NB4 (cell line): ENCODE results near the gene DOC2B.

Experiments
- DNase-seq: peaks from one replicate; pipeline ENCODE4 v3.0.0; 2010; ENCODE audit warnings: low read depth
- H3K4me3 ChIP-seq: one replicate; pipeline ENCODE4 v1.5.1; 2011; ENCODE audit warnings: mild to moderate bottlenecking, low read depth, low read length, moderate library complexity
- MYC ChIP-seq: IDR thresholded peaks from 2 replicates; pipeline ENCODE4 v1.6.1; 2011; ENCODE audit warnings: low read depth, low read length
- POLR2A ChIP-seq: IDR thresholded peaks from 2 replicates; pipeline ENCODE4 v1.6.1; 2011; ENCODE audit warnings: mild to moderate bottlenecking; ENCODE audit not compliant: insufficient read length; ENCODE audit errors: extremely low read depth
- TF ChIP-seq, protein P1 (sequence below): IDR thresholded peaks from 2 replicates; pipeline ENCODE4 v1.6.1; 2011; ENCODE audit warnings: low read depth, low read length
- TF ChIP-seq, protein P2 (sequence below): IDR thresholded peaks from one replicate; pipeline ENCODE4 v1.5.1; 2012; ENCODE audit warnings: low read depth, low read length

Gene DOC2B

DNA sequence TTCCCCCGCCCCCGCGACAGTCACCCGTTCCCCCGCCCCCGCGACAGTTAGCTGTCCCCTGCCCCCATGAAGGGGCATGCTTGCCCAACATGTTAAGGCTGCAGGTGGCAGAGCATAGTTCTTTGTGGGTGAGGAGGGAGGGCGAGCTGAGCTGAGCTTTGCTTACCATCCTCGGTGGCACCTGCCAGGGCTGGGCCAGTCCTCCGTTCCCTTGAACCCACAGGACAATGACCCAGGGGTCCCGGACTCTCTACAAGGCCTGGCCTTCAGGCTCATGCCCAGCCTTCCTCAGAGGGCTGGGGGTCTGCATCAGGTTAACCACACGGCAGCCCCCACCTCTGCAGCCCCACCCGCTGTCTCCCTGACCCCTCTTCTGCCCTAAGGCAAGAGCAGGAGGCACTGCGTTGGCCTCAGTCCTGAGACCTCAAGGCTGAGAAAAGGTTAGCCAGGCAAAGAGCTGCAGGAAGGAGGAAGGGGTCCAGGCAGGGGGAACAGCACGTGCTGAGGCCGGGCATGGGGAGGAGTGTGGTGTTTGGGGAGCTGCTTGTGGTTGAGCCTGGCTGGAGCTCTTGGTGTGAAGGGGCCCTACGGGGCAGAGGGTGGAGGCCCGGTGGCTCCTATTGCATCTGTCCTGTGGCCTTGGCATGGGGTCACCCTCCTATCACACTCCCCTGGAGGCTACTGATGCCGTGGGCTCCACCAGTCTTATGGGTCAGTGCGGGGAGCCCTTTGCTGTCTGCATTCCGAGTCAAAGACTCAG, 11.4 kb upstream of the DOC2B start:
- TF ChIP-seq, protein P1, sequence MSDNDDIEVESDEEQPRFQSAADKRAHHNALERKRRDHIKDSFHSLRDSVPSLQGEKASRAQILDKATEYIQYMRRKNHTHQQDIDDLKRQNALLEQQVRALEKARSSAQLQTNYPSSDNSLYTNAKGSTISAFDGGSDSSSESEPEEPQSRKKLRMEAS = no peak
- TF ChIP-seq POLR2A = no peak
- DNase-seq = no peak
- H3K4me3 ChIP-seq = no peak overlapping the region

DNA sequence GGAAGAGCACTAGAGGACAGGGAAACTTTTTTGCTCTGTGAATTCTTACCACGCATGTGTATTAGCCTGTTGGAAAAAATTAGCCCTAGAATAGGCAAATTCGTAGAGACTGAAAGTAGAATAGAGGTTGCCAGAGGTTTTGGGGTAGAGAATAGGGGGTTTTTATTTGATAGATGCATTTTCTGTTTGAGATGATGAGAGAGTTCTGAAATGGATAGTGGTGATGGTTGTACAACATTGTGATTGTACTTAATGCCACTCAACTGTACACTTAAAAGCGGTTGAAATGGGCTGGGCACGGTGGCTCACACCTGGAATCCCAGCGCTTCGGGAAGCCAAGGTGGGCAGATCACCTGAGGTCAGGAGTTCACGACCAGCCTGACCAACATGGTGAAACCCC, 8.0 kb upstream of the DOC2B start:
- no peak overlapping the region for H3K4me3 ChIP-seq
- DNase-seq = no peak
- TF ChIP-seq MYC (no peak), POLR2A (no peak)
- TF ChIP-seq, protein P2, sequence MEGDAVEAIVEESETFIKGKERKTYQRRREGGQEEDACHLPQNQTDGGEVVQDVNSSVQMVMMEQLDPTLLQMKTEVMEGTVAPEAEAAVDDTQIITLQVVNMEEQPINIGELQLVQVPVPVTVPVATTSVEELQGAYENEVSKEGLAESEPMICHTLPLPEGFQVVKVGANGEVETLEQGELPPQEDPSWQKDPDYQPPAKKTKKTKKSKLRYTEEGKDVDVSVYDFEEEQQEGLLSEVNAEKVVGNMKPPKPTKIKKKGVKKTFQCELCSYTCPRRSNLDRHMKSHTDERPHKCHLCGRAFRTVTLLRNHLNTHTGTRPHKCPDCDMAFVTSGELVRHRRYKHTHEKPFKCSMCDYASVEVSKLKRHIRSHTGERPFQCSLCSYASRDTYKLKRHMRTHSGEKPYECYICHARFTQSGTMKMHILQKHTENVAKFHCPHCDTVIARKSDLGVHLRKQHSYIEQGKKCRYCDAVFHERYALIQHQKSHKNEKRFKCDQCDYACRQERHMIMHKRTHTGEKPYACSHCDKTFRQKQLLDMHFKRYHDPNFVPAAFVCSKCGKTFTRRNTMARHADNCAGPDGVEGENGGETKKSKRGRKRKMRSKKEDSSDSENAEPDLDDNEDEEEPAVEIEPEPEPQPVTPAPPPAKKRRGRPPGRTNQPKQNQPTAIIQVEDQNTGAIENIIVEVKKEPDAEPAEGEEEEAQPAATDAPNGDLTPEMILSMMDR = no peak
- TF ChIP-seq, protein P1 = no peak

DNA sequence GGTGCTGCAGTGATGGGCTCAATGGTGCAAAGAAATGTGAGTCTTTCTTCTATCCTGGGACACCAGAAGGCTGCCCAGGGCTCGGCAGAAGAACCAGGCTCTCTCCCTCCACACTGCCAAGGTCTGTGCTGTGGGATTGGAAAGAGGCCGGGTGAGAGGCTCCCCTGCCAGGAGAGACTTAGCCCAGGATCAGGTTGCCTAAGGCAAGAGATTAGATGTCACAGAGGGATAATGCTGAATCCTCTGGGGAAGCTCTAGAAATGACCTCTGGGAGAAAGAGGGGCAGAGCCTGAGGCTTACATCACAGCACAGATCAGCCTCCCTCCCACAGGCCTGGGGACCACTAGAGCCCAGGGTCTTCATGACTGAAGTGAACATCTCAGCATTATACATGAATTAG, 5.7 kb upstream of the DOC2B start:
- TF ChIP-seq, protein P2 = no peak
- no peak for TF ChIP-seq POLR2A
- DNase-seq = no peak
- H3K4me3 ChIP-seq = no peak overlapping the region

DNA sequence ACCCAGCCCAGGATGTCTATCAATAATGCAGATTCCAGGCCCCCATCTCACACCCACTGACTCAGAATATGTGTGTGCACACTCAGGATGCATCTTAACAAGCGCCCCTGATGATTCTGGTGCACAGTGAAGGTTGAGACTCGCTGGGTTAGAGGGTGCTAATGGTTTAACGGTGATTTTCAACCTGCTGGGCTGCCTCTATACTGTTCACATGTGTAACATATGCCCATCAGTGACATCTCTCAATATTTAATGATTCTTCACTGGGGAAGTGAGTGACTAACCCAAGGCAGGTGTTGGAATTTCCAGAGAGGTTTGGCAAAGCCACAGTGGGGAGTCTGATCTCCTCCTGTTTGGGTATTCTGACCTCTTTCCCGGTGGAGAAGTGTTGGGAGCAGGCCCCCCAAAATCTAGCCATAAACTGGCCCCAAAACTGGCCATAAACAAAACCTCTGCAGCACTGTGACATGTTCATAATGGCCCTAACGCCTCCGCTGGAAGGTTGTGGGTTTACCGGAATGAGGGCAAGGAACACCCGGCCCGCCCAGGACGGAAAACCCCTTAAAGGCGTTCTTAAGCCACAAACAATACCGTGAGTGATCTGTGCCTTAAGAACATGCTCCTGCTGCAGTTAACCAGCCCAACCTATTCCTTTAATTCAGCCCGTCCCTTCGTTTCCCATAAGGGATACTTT, 4.1 kb upstream of the DOC2B start:
- no peak for DNase-seq
- TF ChIP-seq POLR2A = no peak
- TF ChIP-seq, protein P1 = no peak
- TF ChIP-seq MYC = no peak
- TF ChIP-seq, protein P2 = no peak
- no peak overlapping the region for H3K4me3 ChIP-seq

DNA sequence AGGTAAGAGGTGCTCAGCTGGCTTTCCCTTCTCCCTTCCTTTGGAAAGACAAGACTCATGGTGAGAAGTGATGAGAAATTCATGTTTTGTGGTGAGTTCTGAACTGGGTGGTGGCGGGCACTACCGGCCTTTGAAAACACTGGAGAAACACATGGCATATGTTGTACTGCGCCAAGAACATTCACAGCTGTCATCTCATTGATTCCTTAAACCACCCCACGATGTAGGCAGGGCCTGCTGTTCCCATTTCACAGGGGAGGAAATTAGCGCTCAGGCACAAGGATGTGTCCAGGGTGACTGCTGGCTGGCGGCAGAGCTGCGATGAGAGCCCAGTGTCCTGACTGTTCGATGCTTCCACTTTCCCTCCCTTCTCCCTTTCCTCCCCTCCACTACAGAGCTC, 1.6 kb upstream of the DOC2B start:
- DNase-seq = no peak
- TF ChIP-seq POLR2A (no peak), MYC (no peak)
- TF ChIP-seq, protein P2 = no peak
- TF ChIP-seq, protein P1 = no peak
- no peak overlapping the region for H3K4me3 ChIP-seq

DNA sequence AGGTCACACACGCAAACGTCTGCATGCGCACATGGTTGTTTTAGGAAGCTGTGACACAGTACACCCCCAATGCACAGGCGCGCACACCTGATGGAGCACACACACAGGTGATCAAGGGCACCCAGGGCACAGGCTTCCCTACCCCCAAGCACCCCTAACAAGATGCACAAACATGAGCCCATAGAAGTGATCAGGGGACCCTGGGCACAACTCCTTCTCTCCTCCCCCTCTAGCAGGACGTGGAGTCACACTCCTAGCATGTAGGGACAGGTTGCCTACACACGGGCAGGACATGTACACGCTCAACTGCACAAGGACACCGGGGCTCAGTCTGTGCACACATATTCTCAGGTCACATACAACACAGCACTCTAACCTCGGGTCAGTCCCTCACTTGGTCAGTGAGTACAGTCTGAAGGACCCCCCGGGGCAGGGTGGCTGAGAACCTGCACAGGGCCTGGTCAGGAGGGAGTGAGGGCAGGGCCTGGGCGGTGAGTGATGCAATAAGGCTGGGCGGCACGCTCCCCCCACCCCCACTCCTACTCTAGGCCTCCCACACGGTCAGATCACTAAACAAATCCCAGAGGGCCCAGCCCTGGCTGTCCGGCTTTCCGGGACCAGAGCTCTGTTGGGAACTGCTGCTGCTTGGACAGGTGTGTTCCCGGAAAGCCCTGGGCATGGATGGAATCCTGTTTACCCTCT, 751 bp upstream of the DOC2B start:
- DNase-seq = peak; percentile 58
- no peak overlapping the region for H3K4me3 ChIP-seq
- TF ChIP-seq MYC (no peak), POLR2A (no peak)
- TF ChIP-seq, protein P1 = no peak
- TF ChIP-seq, protein P2 = no peak
